Amniotic stem cell (primary cell): Measurements from ENCODE around the gene BRICD5.

Source experiments
- DNase-seq: peaks from one replicate; lab custom pipeline; 2025; lab: John Stamatoyannopoulos, UW

The BRICD5 gene

GRCh38 chr16:2199095-2199494, 11.6 kb downstream of the BRICD5 start:
- DNase-seq, result no peak

- no peak for DNase-seq
Observed at GRCh38 chr16:2198283-2198682, 12.4 kb downstream of the BRICD5 start.

DNA sequence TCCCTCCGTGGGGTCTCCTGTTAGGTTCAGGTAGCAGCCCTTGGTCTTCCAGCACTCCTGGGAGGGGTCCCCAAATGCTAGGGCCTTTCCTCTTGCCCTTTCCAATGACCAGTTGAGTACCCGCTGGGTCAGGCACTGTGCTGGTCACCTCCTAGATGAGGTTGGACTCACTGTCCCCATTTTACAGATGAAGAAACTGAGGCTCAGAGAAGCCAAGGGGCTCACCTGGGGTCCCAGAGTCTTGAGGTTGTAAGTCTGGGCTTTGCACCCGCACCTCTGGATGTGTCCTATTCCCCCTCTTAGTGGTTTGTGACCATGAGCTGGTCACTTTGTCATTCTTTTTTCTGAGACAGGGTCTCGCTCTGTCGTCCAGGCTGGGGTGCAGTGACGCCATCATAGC, 12.9 kb downstream of the BRICD5 start:
- DNase-seq, result no peak

GRCh38 chr16:2196981-2197511, 13.6 kb downstream of the BRICD5 start:
- DNase-seq, result no peak

- DNase-seq, result no peak
Observed at GRCh38 chr16:2196162-2196980, 14.3 kb downstream of the BRICD5 start, which contains the start of gene CASKIN1. TSS of gene CASKIN1 (minus strand) at chr16:2196605. CDS start at chr16:2196432, 173 bp downstream.

- no peak for DNase-seq
Observed at GRCh38 chr16:2195322-2196161, 15.1 kb downstream of the BRICD5 start.

DNA sequence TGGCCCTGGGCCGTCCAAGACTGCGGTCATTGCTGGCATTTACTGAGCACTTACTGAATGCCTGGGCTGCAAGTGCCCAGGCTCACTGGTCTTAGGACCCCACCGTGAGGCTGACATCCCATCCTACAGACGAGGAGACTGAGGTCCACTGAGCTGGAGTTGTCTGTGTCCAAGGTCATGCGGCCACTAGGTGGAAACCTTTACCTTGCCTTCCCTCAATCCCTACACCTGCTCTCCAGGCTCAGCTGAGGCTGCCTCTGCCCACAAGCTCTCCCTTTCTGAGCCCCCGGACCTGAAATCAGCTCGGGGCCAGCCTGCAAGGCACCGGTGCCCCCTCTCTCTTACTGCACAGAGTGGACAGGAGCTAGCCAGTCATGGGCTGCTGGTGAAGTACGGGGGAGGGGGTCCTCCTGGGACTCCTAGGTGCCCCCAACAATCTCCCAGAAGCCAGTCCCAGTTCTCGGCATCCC, 15.8 kb downstream of the BRICD5 start:
- DNase-seq, result no peak

GRCh38 chr16:2194166-2194834, 16.4 kb downstream of the BRICD5 start:
- DNase-seq, result no peak

GRCh38 chr16:2191446-2191706, 19.3 kb downstream of the BRICD5 start:
- DNase-seq, result no peak

DNA sequence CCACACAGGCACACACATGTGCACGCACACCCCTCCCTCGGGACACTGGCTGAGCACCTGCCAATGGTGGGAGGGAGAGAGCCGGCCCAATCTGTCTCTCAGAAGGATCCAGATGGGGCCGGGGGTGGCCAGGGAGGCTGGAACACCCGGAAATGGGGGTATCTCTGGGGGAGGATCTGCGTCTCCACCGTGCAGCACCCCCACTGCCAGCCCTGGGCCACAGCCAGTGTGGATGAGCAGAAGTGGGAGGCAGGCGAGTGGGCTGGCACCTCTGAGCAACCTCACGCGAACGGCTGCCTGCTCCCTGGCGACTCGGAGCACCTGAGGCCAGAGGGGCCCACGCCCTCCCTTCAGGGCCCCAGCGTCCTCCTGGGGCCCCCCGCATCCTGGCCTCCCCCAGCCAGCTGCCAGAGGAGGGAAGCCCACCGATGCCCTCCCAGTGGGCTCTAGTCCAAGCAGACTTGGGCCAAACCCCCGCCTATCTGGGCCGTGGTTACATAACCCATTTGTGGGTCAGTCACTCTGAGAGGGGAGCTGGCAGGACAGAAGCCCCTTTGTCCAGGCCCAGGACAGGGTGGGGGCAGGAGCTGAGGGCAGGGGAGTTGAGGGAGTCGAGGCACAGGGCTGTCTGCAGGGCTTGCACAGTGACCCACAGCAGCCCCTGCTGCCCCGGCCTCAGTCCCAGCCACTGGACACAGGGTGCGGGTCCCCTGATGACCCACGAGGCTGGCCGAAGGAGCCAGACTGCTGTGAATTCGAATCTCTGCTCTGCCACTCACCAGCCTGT, 19.8 kb downstream of the BRICD5 start:
- no peak for DNase-seq

- no peak for DNase-seq
Observed at GRCh38 chr16:2190002-2190658, 20.5 kb downstream of the BRICD5 start.

- DNase-seq, result no peak
Observed at GRCh38 chr16:2189252-2189893, 21.3 kb downstream of the BRICD5 start.

GRCh38 chr16:2188395-2188794, 22.3 kb downstream of the BRICD5 start:
- no peak for DNase-seq

DNA sequence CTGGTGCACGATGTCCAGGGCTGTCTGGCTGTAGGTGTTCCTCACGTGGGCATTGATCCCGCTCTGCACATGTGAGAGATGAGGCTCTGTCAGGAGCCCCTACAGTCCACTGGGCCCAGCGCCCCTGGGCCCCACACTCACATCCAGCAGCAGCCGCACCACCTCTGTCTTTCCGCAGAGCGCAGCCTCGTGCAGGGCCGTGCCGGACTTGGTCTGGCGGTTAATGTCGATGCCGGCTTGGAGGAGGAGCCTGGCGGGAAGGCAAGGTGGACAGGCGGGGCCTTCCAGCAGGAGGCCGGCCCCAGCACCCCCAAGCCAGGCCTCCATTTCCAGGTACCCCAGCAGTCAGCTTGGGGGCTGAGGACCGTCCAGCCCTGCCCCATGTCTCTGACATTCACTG, 23.5 kb downstream of the BRICD5 start:
- no peak for DNase-seq

GRCh38 chr16:2186505-2186904, 24.2 kb downstream of the BRICD5 start:
- no peak for DNase-seq

GRCh38 chr16:2186064-2186463, 24.6 kb downstream of the BRICD5 start:
- no peak for DNase-seq

- DNase-seq, result no peak
Observed at GRCh38 chr16:2184962-2185361, 25.7 kb downstream of the BRICD5 start.

DNA sequence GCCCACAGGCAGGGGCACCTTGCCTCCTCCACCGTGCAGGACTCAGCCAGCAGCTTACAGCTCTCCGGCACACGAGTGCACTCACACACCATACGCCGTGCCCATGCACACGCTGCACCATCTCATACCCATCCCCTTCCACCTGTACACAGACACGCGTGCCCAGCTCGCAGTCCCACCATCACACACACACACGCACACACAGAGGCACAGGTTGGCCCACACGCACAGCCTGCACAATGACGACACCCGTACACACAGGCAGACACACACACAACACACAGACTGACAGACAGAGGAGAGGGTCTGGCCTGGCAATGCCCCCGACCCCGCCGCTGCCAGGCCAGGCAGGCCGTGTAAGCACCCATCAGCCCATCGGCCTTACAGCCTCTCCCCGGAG, 26.3 kb downstream of the BRICD5 start:
- DNase-seq, result no peak

DNA sequence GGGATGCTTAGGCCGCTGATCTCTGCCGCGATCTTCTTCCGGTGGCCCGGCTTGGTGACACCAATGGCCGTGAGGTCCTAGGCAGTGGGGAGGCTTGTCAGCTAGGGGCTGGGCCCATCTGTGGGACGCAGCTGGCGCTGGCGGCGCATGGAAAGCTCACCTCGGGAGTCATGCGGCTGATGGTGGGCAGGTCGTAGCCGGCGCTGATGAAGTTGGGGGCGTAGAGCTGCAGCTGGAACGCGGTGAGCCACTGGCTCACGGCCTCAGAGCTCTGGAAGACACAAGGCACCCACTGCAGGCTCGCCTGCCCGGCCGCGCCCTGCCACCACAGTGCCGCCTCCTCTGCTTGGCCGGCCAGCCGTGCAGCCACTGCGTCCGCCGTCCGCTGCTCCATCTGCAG, 27.0 kb downstream of the BRICD5 start:
- DNase-seq, result no peak

GRCh38 chr16:2181952-2182351, 28.7 kb downstream of the BRICD5 start:
- no peak for DNase-seq
